ENCODE measurements around the gene PFN1.

GRCh38 chr17:4966844-4967538 lies 18.7 kb upstream of the PFN1 start:
- TF ChIP-seq CTCF (IDR thresholded peaks at IDR 0.05; ENCODE audit: low read length) (no peak), EZH2 (IDR thresholded peaks at IDR 0.05; ENCODE audit: borderline replicate concordance, low read length) (no peak)

Data from OCI-LY1 (cell line).